ENCODE results near the gene MNT. TPM values are rescaled to one million over a fixed set of nuclear protein-coding genes. Genes with fewer than 3 reads are reported as not detected.

Gene MNT
- total RNA-seq, 4 donors from 2014 or later = 2.9 to 5.4 (median 4.2) TPM

- in situ Hi-C loops (cut with MboI; ENCODE audit: low sequenced_read_pairs in 4 of 4) = no loop called here
- Histone ChIP-seq H3K4me1 (peaks cover 47 to 53% of the 10 kb centered on the region in 2 donors), H3K27me3 (no peaks in the 10 kb centered on the region), H3K36me3 (no peaks in the 10 kb centered on the region), H3K4me3 (peak overlapping the region; percentile 40 to 58 (median 47)), H3K27ac (peak overlapping the region; percentile 97 to 99 (median 99)), H3K9me3 (no peaks in the 10 kb centered on the region)
- no peak for TF ChIP-seq POLR2A (IDR thresholded peaks at IDR 0.05)
- no peak for TF ChIP-seq CTCF (IDR thresholded peaks at IDR 0.05 in 4 of 5, conservative IDR thresholded peaks at IDR 0.05 in 1 of 5)
- no peak for DNase-seq
- intact Hi-C loops (cut with DNase I; ENCODE audit: low total_unique reads) = loop anchor here (10.0 kb wide), 1 partner anchor 1967 kb away; the partner anchor contains the start of gene UBE2G1
- no peak for ATAC-seq
Measured at GRCh38 chr17:2397247-2398171, 3.4 kb downstream of the MNT start.

- TF ChIP-seq CTCF (IDR thresholded peaks at IDR 0.05 in 4 of 5, conservative IDR thresholded peaks at IDR 0.05 in 1 of 5) (no peak), POLR2A (IDR thresholded peaks at IDR 0.05) (peak; percentile 75 to 78)
- H3K4me3 ChIP-seq = peak overlapping the region; percentile 40 to 58 (median 47)
- H3K4me1 ChIP-seq = peaks cover 50 to 56% of the 10 kb centered on the region in 2 donors
- intact Hi-C loops (cut with DNase I; ENCODE audit: low total_unique reads) = loop anchor here (10.0 kb wide), 1 partner anchor 1968 kb away; the partner anchor contains the start of gene UBE2G1
- in situ Hi-C loops (cut with MboI; ENCODE audit: low sequenced_read_pairs in 4 of 4) = no loop called here
- H3K27me3 ChIP-seq = no peaks in the 10 kb centered on the region
- ATAC-seq (peak; percentile 6), DNase-seq (peak; percentile 86 to 89)
- peak overlapping the region; percentile 97 to 99 (median 99) for H3K27ac ChIP-seq
- no peaks in the 10 kb centered on the region for H3K9me3 ChIP-seq
- no peaks in the 10 kb centered on the region for H3K36me3 ChIP-seq
Measured at GRCh38 chr17:2396568-2397246, 4.2 kb downstream of the MNT start.

GRCh38 chr17:2396192-2396567 is 4.7 kb downstream of the MNT start:
- no peak for ATAC-seq
- Histone ChIP-seq H3K4me3 (peak overlapping the region; percentile 40 to 58 (median 47)), H3K27me3 (no peaks in the 10 kb centered on the region), H3K27ac (peak overlapping the region; percentile 97 to 99 (median 99)), H3K9me3 (no peaks in the 10 kb centered on the region), H3K36me3 (no peaks in the 10 kb centered on the region), H3K4me1 (peaks cover 55 to 61% of the 10 kb centered on the region in 2 donors)
- in situ Hi-C loops (cut with MboI; ENCODE audit: low sequenced_read_pairs in 4 of 4) = no loop called here
- intact Hi-C loops (cut with DNase I; ENCODE audit: low total_unique reads) = loop anchor here (10.0 kb wide), 1 partner anchor 1969 kb away; the partner anchor contains the start of gene UBE2G1
- no peak for DNase-seq
- TF ChIP-seq CTCF (IDR thresholded peaks at IDR 0.05 in 4 of 5, conservative IDR thresholded peaks at IDR 0.05 in 1 of 5) (no peak), POLR2A (IDR thresholded peaks at IDR 0.05) (no peak)

- no peak for ATAC-seq
- Histone ChIP-seq H3K9me3 (no peaks in the 10 kb centered on the region), H3K27me3 (no peaks in the 10 kb centered on the region), H3K36me3 (no peaks in the 10 kb centered on the region), H3K4me1 (peaks cover 62 to 68% of the 10 kb centered on the region in 2 donors), H3K27ac (peak overlapping the region; percentile 97 to 99 (median 99)), H3K4me3 (no peak overlapping the region)
- intact Hi-C loops (cut with DNase I; ENCODE audit: low total_unique reads) (loop anchor here (10.0 kb wide), 1 partner anchor 1969 kb away; the partner anchor contains the start of gene UBE2G1), in situ Hi-C loops (cut with MboI; ENCODE audit: low sequenced_read_pairs in 4 of 4) (no loop called here)
- TF ChIP-seq POLR2A (IDR thresholded peaks at IDR 0.05) = no peak
- TF ChIP-seq CTCF (IDR thresholded peaks at IDR 0.05 in 4 of 5, conservative IDR thresholded peaks at IDR 0.05 in 1 of 5) = no peak
- no peak for DNase-seq
Measured at GRCh38 chr17:2395258-2396181, 5.3 kb downstream of the MNT start.

All from gastrocnemius medialis (tissue), 4 donors.